Measurements from ENCODE around the gene PCIF1. TPM values are rescaled to one million over a fixed set of nuclear protein-coding genes. Genes with fewer than 3 reads are reported as not detected.

PCIF1 gene
- total RNA-seq, 1 donor from 2014 or later, result 9.5 TPM

DNA sequence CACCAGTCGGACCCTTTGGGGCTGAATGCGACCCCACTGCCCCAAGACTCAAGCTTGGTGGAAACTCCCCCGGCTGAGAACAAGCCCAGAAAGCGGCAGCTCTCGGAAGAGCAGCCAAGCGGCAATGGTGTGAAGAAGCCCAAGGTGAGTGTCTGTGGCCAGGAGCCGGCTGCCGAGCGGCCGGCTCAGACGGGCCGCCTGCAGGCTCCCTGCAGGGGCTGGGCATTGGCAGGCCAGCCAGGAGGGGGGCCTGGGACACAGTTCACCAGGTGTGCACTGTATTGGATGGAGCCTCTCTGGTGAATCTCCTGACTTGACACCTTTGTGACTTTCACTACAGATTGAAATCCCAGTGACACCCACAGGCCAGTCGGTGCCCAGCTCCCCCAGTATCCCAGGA lies 6.0 kb downstream of the PCIF1 start:
- no peak for DNase-seq (ENCODE audit: low spot score)
- TF ChIP-seq EZH2phosphoT487 (IDR thresholded peaks at IDR 0.05), result no peak
- TF ChIP-seq, protein P1, sequence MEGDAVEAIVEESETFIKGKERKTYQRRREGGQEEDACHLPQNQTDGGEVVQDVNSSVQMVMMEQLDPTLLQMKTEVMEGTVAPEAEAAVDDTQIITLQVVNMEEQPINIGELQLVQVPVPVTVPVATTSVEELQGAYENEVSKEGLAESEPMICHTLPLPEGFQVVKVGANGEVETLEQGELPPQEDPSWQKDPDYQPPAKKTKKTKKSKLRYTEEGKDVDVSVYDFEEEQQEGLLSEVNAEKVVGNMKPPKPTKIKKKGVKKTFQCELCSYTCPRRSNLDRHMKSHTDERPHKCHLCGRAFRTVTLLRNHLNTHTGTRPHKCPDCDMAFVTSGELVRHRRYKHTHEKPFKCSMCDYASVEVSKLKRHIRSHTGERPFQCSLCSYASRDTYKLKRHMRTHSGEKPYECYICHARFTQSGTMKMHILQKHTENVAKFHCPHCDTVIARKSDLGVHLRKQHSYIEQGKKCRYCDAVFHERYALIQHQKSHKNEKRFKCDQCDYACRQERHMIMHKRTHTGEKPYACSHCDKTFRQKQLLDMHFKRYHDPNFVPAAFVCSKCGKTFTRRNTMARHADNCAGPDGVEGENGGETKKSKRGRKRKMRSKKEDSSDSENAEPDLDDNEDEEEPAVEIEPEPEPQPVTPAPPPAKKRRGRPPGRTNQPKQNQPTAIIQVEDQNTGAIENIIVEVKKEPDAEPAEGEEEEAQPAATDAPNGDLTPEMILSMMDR (IDR thresholded peaks at IDR 0.05), result no peak
- TF ChIP-seq EZH2 (IDR thresholded peaks at IDR 0.05), result no peak
- Histone ChIP-seq H3K9ac (no peak overlapping the region), H3K79me2 (ENCODE audit: low read depth) (peaks cover 26% of the 10 kb centered on the region), H3K9me3 (ENCODE audit: low read depth) (no peaks in the 10 kb centered on the region), H3K4me3 (no peak overlapping the region), H3K27me3 (no peaks in the 10 kb centered on the region), H3K36me3 (no peaks in the 10 kb centered on the region), H3K27ac (no peak overlapping the region), H3K4me1 (peaks cover 12% of the 10 kb centered on the region), H3F3A (ENCODE audit: low read depth) (peaks cover 25% of the 10 kb centered on the region), H4K20me1 (ENCODE audit: low read depth) (peaks cover 29% of the 10 kb centered on the region), H3K4me2 (no peak overlapping the region), H2AFZ (replicated peaks) (no peak overlapping the region)
- H3K27me3 Mint-ChIP-seq (ENCODE audit: insufficient read depth, low read depth), result no peaks in the 10 kb centered on the region
- H3K4me1 Mint-ChIP-seq, result peaks cover 19% of the 10 kb centered on the region
- no peak overlapping the region for H3K4me3 Mint-ChIP-seq
- peaks cover 35% of the 10 kb centered on the region for H3K36me3 Mint-ChIP-seq
- H3K9me3 Mint-ChIP-seq, result no peaks in the 10 kb centered on the region
- H3K27ac Mint-ChIP-seq, result no peak overlapping the region

DNA sequence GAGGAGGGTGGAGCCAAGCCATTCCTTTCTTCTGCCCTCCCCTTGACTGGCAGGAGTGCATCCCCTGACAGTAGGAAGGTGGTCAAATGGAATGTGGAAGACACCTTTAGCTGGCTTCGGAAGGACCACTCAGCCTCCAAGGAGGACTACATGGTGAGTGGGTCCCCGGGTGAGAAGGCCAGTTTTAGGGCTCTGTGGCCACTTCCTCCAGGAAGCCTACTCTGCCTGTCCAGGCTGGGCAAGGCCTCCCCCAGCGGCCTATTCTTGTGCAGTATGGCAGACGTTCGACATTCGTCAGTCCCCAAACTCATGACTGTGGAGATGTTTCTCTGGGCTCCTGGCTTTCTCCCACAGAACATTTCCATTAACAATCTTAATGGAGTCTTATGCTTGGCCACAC lies 9.1 kb downstream of the PCIF1 start:
- H3K9me3 ChIP-seq (ENCODE audit: low read depth), result no peaks in the 10 kb centered on the region
- no peak overlapping the region for H3K9ac ChIP-seq
- Mint-ChIP-seq H3K36me3 (peaks cover 29% of the 10 kb centered on the region), H3K9me3 (no peaks in the 10 kb centered on the region), H3K4me3 (no peak overlapping the region), H3K27ac (no peak overlapping the region), H3K4me1 (no peaks in the 10 kb centered on the region), H3K27me3 (ENCODE audit: insufficient read depth, low read depth) (no peaks in the 10 kb centered on the region)
- no peaks in the 10 kb centered on the region for H4K20me1 ChIP-seq (ENCODE audit: low read depth)
- TF ChIP-seq EZH2 (IDR thresholded peaks at IDR 0.05), result no peak
- no peak for TF ChIP-seq EZH2phosphoT487 (IDR thresholded peaks at IDR 0.05)
- TF ChIP-seq, protein P1 (IDR thresholded peaks at IDR 0.05), result no peak
- no peak overlapping the region for H3K4me2 ChIP-seq
- no peaks in the 10 kb centered on the region for H3K36me3 ChIP-seq
- H3K27ac ChIP-seq, result no peak overlapping the region
- no peak for DNase-seq (ENCODE audit: low spot score)
- no peaks in the 10 kb centered on the region for H3K27me3 ChIP-seq
- H3F3A ChIP-seq (ENCODE audit: low read depth), result peaks cover 1% of the 10 kb centered on the region
- H2AFZ ChIP-seq (replicated peaks), result no peak overlapping the region
- no peak overlapping the region for H3K4me3 ChIP-seq
- H3K79me2 ChIP-seq (ENCODE audit: low read depth), result no peaks in the 10 kb centered on the region
- H3K4me1 ChIP-seq, result no peaks in the 10 kb centered on the region

DNA sequence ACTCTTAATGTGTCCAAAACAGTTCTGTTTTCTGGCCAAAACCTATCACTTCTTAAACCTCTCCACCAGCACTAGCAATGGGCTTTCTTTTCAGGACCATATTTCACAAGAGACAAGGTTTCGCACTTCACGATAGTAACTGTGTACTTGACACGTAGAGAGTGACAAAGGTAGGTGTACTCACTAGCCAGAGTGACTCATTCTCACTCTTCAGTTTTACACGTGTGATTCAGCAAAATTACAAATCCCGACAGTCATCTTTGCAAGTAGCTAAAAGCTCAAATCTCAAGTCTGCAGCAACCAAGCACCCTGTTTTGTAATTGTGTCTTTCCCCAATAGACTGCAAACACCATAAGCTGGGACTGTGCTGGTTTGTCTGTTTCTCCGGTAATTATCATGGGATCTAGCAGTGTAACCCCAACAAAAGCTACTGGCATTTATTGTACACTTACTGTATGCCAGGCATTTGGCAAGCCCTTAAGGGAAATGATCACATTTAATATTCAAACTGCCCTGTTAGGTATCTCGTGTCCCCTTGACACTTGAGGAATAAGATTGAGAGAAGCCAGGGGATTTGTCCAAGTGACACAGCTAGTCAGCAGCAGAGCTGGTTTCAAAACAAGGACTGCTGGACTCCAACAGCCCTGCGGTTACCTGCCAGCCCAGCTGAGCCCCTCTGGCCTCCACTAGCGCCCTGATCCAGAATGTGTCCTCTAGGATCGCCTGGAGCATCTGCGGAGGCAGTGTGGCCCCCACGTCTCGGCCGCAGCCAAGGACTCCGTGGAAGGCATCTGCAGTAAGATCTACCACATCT lies 9.9 kb downstream of the PCIF1 start:
- Histone ChIP-seq H3K79me2 (ENCODE audit: low read depth) (no peaks in the 10 kb centered on the region), H3K36me3 (no peaks in the 10 kb centered on the region), H2AFZ (replicated peaks) (no peak overlapping the region), H3K4me2 (no peak overlapping the region), H3K4me3 (no peak overlapping the region), H3K9ac (no peak overlapping the region), H3K27me3 (no peaks in the 10 kb centered on the region), H3K9me3 (ENCODE audit: low read depth) (no peaks in the 10 kb centered on the region), H3K4me1 (no peaks in the 10 kb centered on the region), H4K20me1 (ENCODE audit: low read depth) (no peaks in the 10 kb centered on the region), H3K27ac (no peak overlapping the region), H3F3A (ENCODE audit: low read depth) (no peaks in the 10 kb centered on the region)
- TF ChIP-seq EZH2phosphoT487 (IDR thresholded peaks at IDR 0.05) (no peak), EZH2 (IDR thresholded peaks at IDR 0.05) (no peak)
- TF ChIP-seq, protein P1 (IDR thresholded peaks at IDR 0.05), result no peak
- no peak for DNase-seq (ENCODE audit: low spot score)
- H3K9me3 Mint-ChIP-seq, result no peaks in the 10 kb centered on the region
- H3K4me3 Mint-ChIP-seq, result no peak overlapping the region
- no peaks in the 10 kb centered on the region for H3K27me3 Mint-ChIP-seq (ENCODE audit: insufficient read depth, low read depth)
- H3K27ac Mint-ChIP-seq, result no peak overlapping the region
- H3K36me3 Mint-ChIP-seq, result peaks cover 26% of the 10 kb centered on the region
- H3K4me1 Mint-ChIP-seq, result no peaks in the 10 kb centered on the region
